Hepatocyte (in vitro differentiated cells): ENCODE data around the gene LARP7.

Experiments
- CTCF ChIP-seq: fragments of 200-600 bp; sonication (generic); IDR thresholded peaks from 2 replicates; pipeline ENCODE4 v1.5.1; 2016; ENCODE audit warnings: antibody characterized with exemption, mild to moderate bottlenecking; ENCODE audit not compliant: poor library complexity
- EZH2 ChIP-seq: fragments of 200-600 bp; sonication (generic); IDR thresholded peaks from 2 replicates; pipeline ENCODE4 v1.6.1; 2016; ENCODE audit warnings: antibody characterized with exemption, mild to moderate bottlenecking, borderline replicate concordance
- EZH2phosphoT487 ChIP-seq: fragments of 200-600 bp; sonication (generic); IDR thresholded peaks from one replicate; pipeline ENCODE4 v1.6.1; 2018; ENCODE audit warnings: antibody characterized with exemption, mild to moderate bottlenecking, low read depth, moderate library complexity; ENCODE audit not compliant: unreplicated experiment, severe bottlenecking

- TF ChIP-seq CTCF (no peak), EZH2 (no peak), EZH2phosphoT487 (no peak)
Observed at GRCh38 chr4:112591593-112591992, 45.4 kb upstream of the LARP7 start.
